Measurements from ENCODE around the gene PRICKLE4. TPM values are rescaled to one million over a fixed set of nuclear protein-coding genes. Genes with fewer than 3 reads are reported as not detected.

PRICKLE4 gene
- total RNA-seq, 1 experiment from 2014 or later = 1.5 TPM

GRCh38 chr6:41774841-41775240, 5.7 kb upstream of the PRICKLE4 start:
- DNase-seq (ENCODE audit: low spot score) (no peak), ATAC-seq (no peak)
- no peaks in the 10 kb centered on the region for H3K27me3 Mint-ChIP-seq (ENCODE audit: low read depth)
- H3K4me3 Mint-ChIP-seq = no peak overlapping the region
- peaks cover 6% of the 10 kb centered on the region for H3K4me1 Mint-ChIP-seq
- TF ChIP-seq, protein P1, sequence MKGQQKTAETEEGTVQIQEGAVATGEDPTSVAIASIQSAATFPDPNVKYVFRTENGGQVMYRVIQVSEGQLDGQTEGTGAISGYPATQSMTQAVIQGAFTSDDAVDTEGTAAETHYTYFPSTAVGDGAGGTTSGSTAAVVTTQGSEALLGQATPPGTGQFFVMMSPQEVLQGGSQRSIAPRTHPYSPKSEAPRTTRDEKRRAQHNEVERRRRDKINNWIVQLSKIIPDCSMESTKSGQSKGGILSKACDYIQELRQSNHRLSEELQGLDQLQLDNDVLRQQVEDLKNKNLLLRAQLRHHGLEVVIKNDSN (CRISPR knock-in tag; IDR thresholded peaks at IDR 0.05) = no peak
- no peak for TF ChIP-seq IRF2 (CRISPR knock-in tag; IDR thresholded peaks at IDR 0.05; ENCODE audit: borderline replicate concordance, low read depth)
- no peak for TF ChIP-seq TEAD4 (CRISPR knock-in tag; IDR thresholded peaks at IDR 0.05)
- TF ChIP-seq, protein P2, sequence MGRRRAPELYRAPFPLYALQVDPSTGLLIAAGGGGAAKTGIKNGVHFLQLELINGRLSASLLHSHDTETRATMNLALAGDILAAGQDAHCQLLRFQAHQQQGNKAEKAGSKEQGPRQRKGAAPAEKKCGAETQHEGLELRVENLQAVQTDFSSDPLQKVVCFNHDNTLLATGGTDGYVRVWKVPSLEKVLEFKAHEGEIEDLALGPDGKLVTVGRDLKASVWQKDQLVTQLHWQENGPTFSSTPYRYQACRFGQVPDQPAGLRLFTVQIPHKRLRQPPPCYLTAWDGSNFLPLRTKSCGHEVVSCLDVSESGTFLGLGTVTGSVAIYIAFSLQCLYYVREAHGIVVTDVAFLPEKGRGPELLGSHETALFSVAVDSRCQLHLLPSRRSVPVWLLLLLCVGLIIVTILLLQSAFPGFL (CRISPR knock-in tag; IDR thresholded peaks at IDR 0.05; ENCODE audit: borderline replicate concordance) = no peak
- no peak for TF ChIP-seq FOXP1 (CRISPR knock-in tag; IDR thresholded peaks at IDR 0.05; ENCODE audit: borderline replicate concordance)
- TF ChIP-seq NFYB (CRISPR knock-in tag; conservative IDR thresholded peaks at IDR 0.05; ENCODE audit: low read depth) = no peak
- no peaks in the 10 kb centered on the region for H3K9me3 Mint-ChIP-seq
- H3K36me3 Mint-ChIP-seq = peaks cover 8% of the 10 kb centered on the region; the same call in 1 of the 2 replicates
- ChIA-PET CTCF (interaction anchor here (0.8 to 2.5 kb wide), 4 partner anchors 9 to 92 kb away, joined by 3 to 19 read pairs (median 4); no protein-coding TSS in a partner anchor), POLR2A (no interaction called here)
- H3K27ac Mint-ChIP-seq = no peak overlapping the region

DNA sequence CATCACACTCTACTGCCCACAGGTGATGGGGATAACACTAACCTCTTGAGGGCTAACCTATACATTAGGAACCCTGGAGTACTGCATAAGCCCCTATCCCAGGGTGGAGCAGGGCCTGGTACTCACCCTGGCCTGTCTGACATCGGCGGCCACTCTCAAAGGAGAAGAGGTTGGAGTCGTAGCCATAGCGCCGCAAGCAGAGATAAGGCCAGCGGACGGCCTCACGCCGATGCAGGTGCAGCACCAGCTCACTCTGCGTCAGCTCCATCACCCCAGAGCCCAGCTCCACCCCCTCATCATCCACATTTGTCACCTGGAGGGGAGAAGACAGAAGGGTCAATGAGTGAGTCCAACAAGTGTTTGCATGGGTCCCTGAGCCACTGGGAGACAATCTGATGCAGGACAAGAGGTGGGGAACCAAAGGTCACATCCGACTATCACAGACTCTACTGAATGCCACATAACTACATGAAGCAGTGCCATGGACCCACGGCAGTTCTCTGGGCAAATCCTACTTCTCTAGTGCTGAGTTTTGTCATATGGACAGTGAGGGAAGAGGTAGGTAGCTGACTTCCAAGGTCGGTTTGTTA, 5.2 kb upstream of the PRICKLE4 start:
- no peaks in the 10 kb centered on the region for H3K27me3 Mint-ChIP-seq (ENCODE audit: low read depth)
- ChIA-PET POLR2A (no interaction called here), CTCF (interaction anchor here (0.8 to 2.5 kb wide), 10 partner anchors 9 to 329 kb away, joined by 3 to 20 read pairs (median 4); partner anchors contain the start of gene TOMM6)
- H3K9me3 Mint-ChIP-seq = no peaks in the 10 kb centered on the region
- TF ChIP-seq GABPB1 (CRISPR knock-in tag; IDR thresholded peaks at IDR 0.05) = no peak
- H3K36me3 Mint-ChIP-seq = peaks cover 8% of the 10 kb centered on the region; the same call in 1 of the 2 replicates
- H3K4me1 Mint-ChIP-seq = peaks cover 6% of the 10 kb centered on the region
- H3K27ac Mint-ChIP-seq = no peak overlapping the region
- DNase-seq (ENCODE audit: low spot score) (no peak), ATAC-seq (no peak)
- no peak overlapping the region for H3K4me3 Mint-ChIP-seq

- Mint-ChIP-seq H3K4me1 (peaks cover 17% of the 10 kb centered on the region), H3K27me3 (ENCODE audit: low read depth) (peaks cover 20% of the 10 kb centered on the region), H3K27ac (no peak overlapping the region), H3K36me3 (peaks cover 3% of the 10 kb centered on the region; the same call in 1 of the 2 replicates), H3K4me3 (no peak overlapping the region), H3K9me3 (no peaks in the 10 kb centered on the region)
- DNase-seq (ENCODE audit: low spot score) = no peak
- POLR2A ChIA-PET = no interaction called here
- CTCF ChIA-PET = interaction anchor here (1.7 kb wide), 1 partner anchor 9 kb away, joined by 7 read pairs; the partner anchor contains the start of gene TOMM6
- no peak for ATAC-seq
- TF ChIP-seq NR3C1 (CRISPR knock-in tag; conservative IDR thresholded peaks at IDR 0.05; ENCODE audit: low read depth) = no peak
- no peak for TF ChIP-seq E2F5 (CRISPR knock-in tag; IDR thresholded peaks at IDR 0.05)
- no peak for TF ChIP-seq OVOL2 (CRISPR knock-in tag; IDR thresholded peaks at IDR 0.05; ENCODE audit: borderline replicate concordance)
- no peak for TF ChIP-seq HMGA2 (CRISPR knock-in tag; IDR thresholded peaks at IDR 0.05)
- no peak for TF ChIP-seq ATF2 (CRISPR knock-in tag; IDR thresholded peaks at IDR 0.05; ENCODE audit: borderline replicate concordance, low read depth)
- TF ChIP-seq, protein P3, sequence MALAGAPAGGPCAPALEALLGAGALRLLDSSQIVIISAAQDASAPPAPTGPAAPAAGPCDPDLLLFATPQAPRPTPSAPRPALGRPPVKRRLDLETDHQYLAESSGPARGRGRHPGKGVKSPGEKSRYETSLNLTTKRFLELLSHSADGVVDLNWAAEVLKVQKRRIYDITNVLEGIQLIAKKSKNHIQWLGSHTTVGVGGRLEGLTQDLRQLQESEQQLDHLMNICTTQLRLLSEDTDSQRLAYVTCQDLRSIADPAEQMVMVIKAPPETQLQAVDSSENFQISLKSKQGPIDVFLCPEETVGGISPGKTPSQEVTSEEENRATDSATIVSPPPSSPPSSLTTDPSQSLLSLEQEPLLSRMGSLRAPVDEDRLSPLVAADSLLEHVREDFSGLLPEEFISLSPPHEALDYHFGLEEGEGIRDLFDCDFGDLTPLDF (CRISPR knock-in tag; IDR thresholded peaks at IDR 0.05) = no peak
- no peak for TF ChIP-seq GTF2I (CRISPR knock-in tag; conservative IDR thresholded peaks at IDR 0.05)
- TF ChIP-seq JUN (CRISPR knock-in tag; IDR thresholded peaks at IDR 0.05) = no peak
- TF ChIP-seq IRF1 (CRISPR knock-in tag; IDR thresholded peaks at IDR 0.05) = no peak
- no peak for TF ChIP-seq ARID4B (CRISPR knock-in tag; IDR thresholded peaks at IDR 0.05; ENCODE audit: borderline replicate concordance)
Observed at GRCh38 chr6:41777551-41778285, 2.9 kb upstream of the PRICKLE4 start.
